Left kidney (tissue), 8 donors: ENCODE data around the gene TAPT1. TPM values are rescaled to one million over a fixed set of nuclear protein-coding genes. Genes with fewer than 3 reads are reported as not detected.
"Not testable (repeated sequence)": the region's sequence is repeated elsewhere in the genome, so short reads cannot be mapped to it uniquely, and the experiment has no call there.

Experiments used
- DNase-seq: peaks from one replicate; pipeline ENCODE4 v3.0.0-alpha.2; 2013
- long read RNA-seq, 8 donors: transcript quantifications; one replicate each; lab custom pipeline, GENCODE V29; 2026
- polyA plus RNA-seq: library from polyadenylated mRNA; unstranded; fragments of 120-200 nt; gene quantifications from one replicate; pipeline ENCODE4 v1.2.1, GENCODE V29; 2013; ENCODE audit not compliant: insufficient read length

Gene TAPT1, protein sequence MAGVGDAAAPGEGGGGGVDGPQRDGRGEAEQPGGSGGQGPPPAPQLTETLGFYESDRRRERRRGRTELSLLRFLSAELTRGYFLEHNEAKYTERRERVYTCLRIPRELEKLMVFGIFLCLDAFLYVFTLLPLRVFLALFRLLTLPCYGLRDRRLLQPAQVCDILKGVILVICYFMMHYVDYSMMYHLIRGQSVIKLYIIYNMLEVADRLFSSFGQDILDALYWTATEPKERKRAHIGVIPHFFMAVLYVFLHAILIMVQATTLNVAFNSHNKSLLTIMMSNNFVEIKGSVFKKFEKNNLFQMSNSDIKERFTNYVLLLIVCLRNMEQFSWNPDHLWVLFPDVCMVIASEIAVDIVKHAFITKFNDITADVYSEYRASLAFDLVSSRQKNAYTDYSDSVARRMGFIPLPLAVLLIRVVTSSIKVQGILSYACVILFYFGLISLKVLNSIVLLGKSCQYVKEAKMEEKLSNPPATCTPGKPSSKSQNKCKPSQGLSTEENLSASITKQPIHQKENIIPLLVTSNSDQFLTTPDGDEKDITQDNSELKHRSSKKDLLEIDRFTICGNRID
- 49.4 TPM for polyA plus RNA-seq
- long read RNA-seq, donor 1, full-length matches to known transcripts: 3 of 3 reads
- long read RNA-seq, donor 1, partial matches to known transcripts: 0 of 3 reads
- long read RNA-seq, donor 1, other reads (novel, unspliced or antisense): 0 of 3 reads
- long read RNA-seq, donor 2, full-length matches to known transcripts: 2 of 2 reads
- long read RNA-seq, donor 2, partial matches to known transcripts: 0 of 2 reads
- long read RNA-seq, donor 2, other reads (novel, unspliced or antisense): 0 of 2 reads
- long read RNA-seq, donor 3, full-length matches to known transcripts: 5 of 5 reads
- long read RNA-seq, donor 3, partial matches to known transcripts: 0 of 5 reads
- long read RNA-seq, donor 3, other reads (novel, unspliced or antisense): 0 of 5 reads
- long read RNA-seq, donor 4: 0 reads
- long read RNA-seq, donor 5, full-length matches to known transcripts: 7 of 7 reads
- long read RNA-seq, donor 5, partial matches to known transcripts: 0 of 7 reads
- long read RNA-seq, donor 5, other reads (novel, unspliced or antisense): 0 of 7 reads
- long read RNA-seq, donor 6, full-length matches to known transcripts: 2 of 2 reads
- long read RNA-seq, donor 6, partial matches to known transcripts: 0 of 2 reads
- long read RNA-seq, donor 6, other reads (novel, unspliced or antisense): 0 of 2 reads
- long read RNA-seq, donor 7, full-length matches to known transcripts: 9 of 9 reads
- long read RNA-seq, donor 7, partial matches to known transcripts: 0 of 9 reads
- long read RNA-seq, donor 7, other reads (novel, unspliced or antisense): 0 of 9 reads
- long read RNA-seq, donor 8, full-length matches to known transcripts: 3 of 3 reads
- long read RNA-seq, donor 8, partial matches to known transcripts: 0 of 3 reads
- long read RNA-seq, donor 8, other reads (novel, unspliced or antisense): 0 of 3 reads

- peak; percentile 61 for DNase-seq
Observed at GRCh38 chr4:16225863-16226815, at the start of gene TAPT1. Gene TAPT1, minus strand, starts transcription at chr4:16226471. Its CDS starts 14 bp downstream, at chr4:16226457.

- no peak for DNase-seq
Observed at GRCh38 chr4:16271411-16271810, 45.1 kb upstream of the TAPT1 start.

DNA sequence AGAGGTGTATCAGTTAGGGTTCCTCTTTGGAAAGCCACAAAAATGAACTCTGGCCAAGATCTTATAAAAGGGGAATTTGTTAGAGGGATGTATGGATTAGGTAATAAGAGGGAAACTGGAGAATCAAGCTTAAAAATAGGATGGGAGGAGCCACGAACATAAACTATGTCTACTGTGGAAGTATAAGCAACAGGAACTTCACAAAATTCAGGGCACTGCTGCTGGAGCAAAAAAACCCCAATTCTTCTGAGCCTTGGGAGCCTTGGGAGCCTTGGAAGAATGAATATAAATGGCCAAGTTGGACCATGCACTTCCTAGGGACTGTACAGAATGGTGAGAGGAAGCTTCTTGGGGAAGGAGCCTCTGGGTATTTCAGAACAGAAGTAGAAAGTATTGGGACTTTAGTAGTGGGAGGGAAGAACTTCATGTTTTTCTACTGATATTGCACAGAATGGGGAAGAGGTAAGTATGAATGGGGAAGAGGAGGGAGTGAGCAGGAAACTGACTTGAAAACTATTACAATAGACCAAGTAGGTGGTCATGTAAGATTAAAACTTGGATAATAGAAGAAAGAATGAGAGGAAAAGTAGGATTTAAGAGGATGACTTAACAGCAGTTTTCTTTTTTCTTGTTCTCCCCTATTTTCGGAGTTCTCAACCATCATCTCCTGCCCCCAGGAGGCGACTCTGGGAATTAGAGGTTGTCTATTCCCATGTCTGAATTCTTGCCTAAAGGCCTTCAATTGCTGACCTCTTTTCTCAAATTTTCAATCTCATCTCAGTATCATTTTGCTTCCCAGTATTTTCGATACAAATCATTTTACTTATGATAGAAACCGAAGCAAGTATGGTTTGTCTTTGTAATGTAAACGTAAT, 44.4 kb upstream of the TAPT1 start:
- DNase-seq: no peak

- DNase-seq: not testable (repeated sequence)
Observed at GRCh38 chr4:16269742-16270453, 43.6 kb upstream of the TAPT1 start.

DNA sequence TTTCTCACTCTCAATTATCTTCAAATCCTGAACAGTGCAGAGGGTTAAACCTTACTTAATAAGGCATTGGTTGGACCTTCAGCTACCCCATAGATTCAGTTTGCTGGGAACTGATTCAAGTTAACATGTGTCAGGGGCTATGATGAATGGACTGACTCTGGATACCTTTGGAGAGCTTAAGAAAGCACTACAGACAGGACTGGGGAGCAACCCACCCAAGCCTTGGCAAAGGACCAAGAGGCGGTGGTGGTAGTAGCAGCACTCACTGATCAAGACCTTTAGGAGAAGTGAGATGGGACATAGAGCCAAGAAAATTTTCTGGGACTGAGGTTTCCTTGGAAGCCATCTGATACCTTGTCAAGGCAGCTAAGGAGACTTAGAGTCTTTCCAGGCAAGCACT, 43.0 kb upstream of the TAPT1 start:
- no peak for DNase-seq

DNA sequence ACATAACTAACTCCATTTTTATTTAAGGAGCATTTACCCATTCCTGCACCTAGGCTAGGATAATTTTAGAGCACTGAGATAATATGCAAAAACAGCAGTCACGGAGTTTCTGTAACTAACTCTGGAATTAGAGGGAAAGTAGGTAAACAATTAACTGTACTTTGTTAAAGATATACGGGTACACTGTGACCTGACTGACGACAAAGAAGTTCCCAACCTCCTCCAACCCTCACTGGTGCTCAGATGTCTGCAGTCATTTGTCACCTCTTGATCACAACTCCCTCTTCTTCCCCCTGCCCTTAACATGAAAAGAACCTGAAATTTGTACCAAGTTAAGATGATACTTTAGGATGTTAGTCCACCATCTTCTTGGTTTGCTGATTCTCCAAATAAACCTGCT, 42.0 kb upstream of the TAPT1 start:
- DNase-seq: no peak

- no peak for DNase-seq
Observed at GRCh38 chr4:16267639-16268038, 41.4 kb upstream of the TAPT1 start.

- DNase-seq: no peak
Observed at GRCh38 chr4:16265820-16266219, 39.5 kb upstream of the TAPT1 start.

- peak; percentile 37 for DNase-seq
Observed at GRCh38 chr4:16264798-16265197, 38.5 kb upstream of the TAPT1 start.

DNA sequence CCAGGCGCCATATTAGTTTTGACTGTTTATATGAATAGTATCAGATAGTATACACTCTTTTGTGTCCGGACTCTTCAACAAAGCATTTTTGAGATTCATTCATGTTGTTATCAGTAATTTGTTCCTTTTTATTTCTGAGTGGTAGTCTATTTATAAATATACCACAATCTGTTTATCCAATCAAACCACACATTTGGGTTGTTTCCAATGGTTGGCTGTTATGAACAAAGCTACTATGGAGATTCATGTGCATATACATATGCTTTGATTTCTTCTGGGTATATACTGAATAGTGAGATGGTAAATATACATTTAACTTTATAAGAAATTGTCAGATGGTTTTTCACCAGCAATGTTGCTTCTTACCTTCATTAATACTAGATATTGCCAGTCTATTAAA, 36.8 kb upstream of the TAPT1 start:
- no peak for DNase-seq

GRCh38 chr4:16262188-16262587, 35.9 kb upstream of the TAPT1 start:
- no peak for DNase-seq

- no peak for DNase-seq
Observed at GRCh38 chr4:16261313-16261878, 35.1 kb upstream of the TAPT1 start.

DNA sequence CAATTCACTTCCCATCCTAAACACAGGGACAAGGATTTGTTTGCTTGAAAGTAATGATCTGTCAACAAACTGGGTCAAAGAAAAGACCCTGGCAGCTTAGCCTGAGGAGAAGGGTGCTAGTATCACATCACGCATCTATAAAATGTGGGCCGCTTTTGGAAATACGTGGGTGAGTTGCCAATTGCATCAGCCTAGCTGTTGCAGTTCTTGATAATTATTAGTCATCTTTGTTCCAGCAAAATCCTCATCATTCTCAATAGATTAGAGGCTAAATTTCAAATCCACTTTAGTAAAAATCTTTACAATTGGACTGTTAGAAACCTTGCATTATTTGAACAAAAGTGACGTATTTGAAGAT, 33.6 kb upstream of the TAPT1 start:
- no peak for DNase-seq

GRCh38 chr4:16259241-16259888, 33.1 kb upstream of the TAPT1 start:
- no peak for DNase-seq

- no peak for DNase-seq
Observed at GRCh38 chr4:16257611-16258010, 31.3 kb upstream of the TAPT1 start.

- DNase-seq: no peak
Observed at GRCh38 chr4:16256343-16256742, 30.1 kb upstream of the TAPT1 start.

GRCh38 chr4:16255730-16256129, 29.5 kb upstream of the TAPT1 start:
- no peak for DNase-seq
